Activated CD8-positive, alpha-beta T cell treated with anti-CD3 and anti-CD28 coated beads for 36 hours (primary cell): Measurements from ENCODE around the gene PTPRN2. TPM values are rescaled to one million over a fixed set of nuclear protein-coding genes. Genes with fewer than 3 reads are reported as not detected.

Experiments
- ATAC-seq: fragments of 200-7000 bp; cut with Tn5 transposase; one replicate; pipeline ENCODE4 v1.10.0; 2021; ENCODE audit warnings: mild to moderate bottlenecking, moderate library complexity
- CTCF ChIA-PET: fragments of 350-600 bp; sonication (Branson Sonifier 250); formaldehyde crosslinking; loops from one replicate; lab custom pipeline; 2021; ENCODE audit warnings: antibody characterized with exemption; lab: Charles Lee
- POLR2A ChIA-PET: fragments of 350-600 bp; sonication (Branson Sonifier 250); formaldehyde crosslinking; loops from one replicate; lab custom pipeline; 2021; ENCODE audit warnings: antibody characterized with exemption; lab: Charles Lee
- DNase-seq: peaks from one replicate; pipeline ENCODE4 v3.0.0-alpha.2; 2020
- H3K27ac Mint-ChIP-seq: one replicate; pipeline ENCODE4 v1.8.0; 2021; ENCODE audit warnings: mild to moderate bottlenecking, mixed read lengths
- H3K27me3 Mint-ChIP-seq: one replicate; pipeline ENCODE4 v1.8.0; 2021; ENCODE audit warnings: mixed read lengths
- H3K36me3 Mint-ChIP-seq: one replicate; pipeline ENCODE4 v1.8.0; 2021; ENCODE audit warnings: low read depth, mixed read lengths
- H3K4me1 Mint-ChIP-seq: one replicate; pipeline ENCODE4 v1.8.0; 2021; ENCODE audit warnings: low read depth, mixed read lengths
- H3K4me3 Mint-ChIP-seq: one replicate; pipeline ENCODE4 v1.8.0; 2021; ENCODE audit warnings: mild to moderate bottlenecking, moderate library complexity, mixed read lengths
- H3K9me3 Mint-ChIP-seq: one replicate; pipeline ENCODE4 v1.8.0; 2021; ENCODE audit warnings: mixed read lengths
- CTCF ChIP-seq: fragments of 200-600 bp; IDR thresholded peaks from one replicate; pipeline ENCODE4 v1.8.0; 2022; ENCODE audit warnings: antibody characterized with exemption, mild to moderate bottlenecking
- intact Hi-C: fragments of 100-400 bp; cut with micrococcal nuclease; formaldehyde crosslinking; loops from one replicate; pipeline ENCODE4 v1.10.0; 2022
- total RNA-seq, 2 experiments: library from RNA; stranded (reverse); gene quantifications; one replicate each; pipeline ENCODE4 v1.2.3, GENCODE V29; 2021

PTPRN2 gene
- total RNA-seq, 2 experiments from 2014 or later, result 0.49 to 0.65 TPM

GRCh38 chr7:157973971-157974677, 613.5 kb downstream of the PTPRN2 start:
- H3K27me3 Mint-ChIP-seq, result no peaks in the 10 kb centered on the region
- H3K4me3 Mint-ChIP-seq, result no peak overlapping the region
- ATAC-seq (no peak), DNase-seq (no peak)
- CTCF ChIA-PET, result no interaction called here
- intact Hi-C loops, result no loop called here
- H3K4me1 Mint-ChIP-seq, result no peaks in the 10 kb centered on the region
- H3K27ac Mint-ChIP-seq, result no peak overlapping the region
- peaks cover 4% of the 10 kb centered on the region for H3K36me3 Mint-ChIP-seq
- TF ChIP-seq CTCF, result no peak
- H3K9me3 Mint-ChIP-seq, result peaks cover 19% of the 10 kb centered on the region
- POLR2A ChIA-PET, result no interaction called here

GRCh38 chr7:157972914-157973313, 614.7 kb downstream of the PTPRN2 start:
- H3K4me3 Mint-ChIP-seq, result no peak overlapping the region
- ChIA-PET CTCF (no interaction called here), POLR2A (no interaction called here)
- H3K9me3 Mint-ChIP-seq, result peaks cover 19% of the 10 kb centered on the region
- no peaks in the 10 kb centered on the region for H3K27me3 Mint-ChIP-seq
- TF ChIP-seq CTCF, result no peak
- H3K27ac Mint-ChIP-seq, result no peak overlapping the region
- ATAC-seq, result no peak
- peaks cover 4% of the 10 kb centered on the region for H3K36me3 Mint-ChIP-seq
- intact Hi-C loops, result no loop called here
- no peak for DNase-seq
- no peaks in the 10 kb centered on the region for H3K4me1 Mint-ChIP-seq

GRCh38 chr7:157971501-157971900, 616.1 kb downstream of the PTPRN2 start:
- CTCF ChIA-PET, result no interaction called here
- TF ChIP-seq CTCF, result no peak

GRCh38 chr7:157970744-157971143, 616.9 kb downstream of the PTPRN2 start:
- no peak for TF ChIP-seq CTCF
- Mint-ChIP-seq H3K27ac (no peak overlapping the region), H3K27me3 (no peaks in the 10 kb centered on the region), H3K9me3 (peaks cover 19% of the 10 kb centered on the region), H3K4me3 (no peak overlapping the region), H3K4me1 (no peaks in the 10 kb centered on the region), H3K36me3 (peaks cover 4% of the 10 kb centered on the region)
- ATAC-seq (no peak), DNase-seq (no peak)
- intact Hi-C loops, result no loop called here
- ChIA-PET CTCF (no interaction called here), POLR2A (no interaction called here)

More at GRCh38 chr7:157971501-157971900, 616.1 kb downstream of the PTPRN2 start:
- no peak for ATAC-seq
- Mint-ChIP-seq H3K4me3 (no peak overlapping the region), H3K27me3 (no peaks in the 10 kb centered on the region), H3K4me1 (no peaks in the 10 kb centered on the region), H3K36me3 (peaks cover 4% of the 10 kb centered on the region), H3K27ac (no peak overlapping the region), H3K9me3 (peaks cover 19% of the 10 kb centered on the region)
- DNase-seq, result no peak
- intact Hi-C loops, result no loop called here
- POLR2A ChIA-PET, result no interaction called here

GRCh38 chr7:157969995-157970394, 617.6 kb downstream of the PTPRN2 start:
- ChIA-PET POLR2A (no interaction called here), CTCF (no interaction called here)
- no peak overlapping the region for H3K4me3 Mint-ChIP-seq
- no peak overlapping the region for H3K27ac Mint-ChIP-seq
- TF ChIP-seq CTCF, result no peak
- intact Hi-C loops, result no loop called here
- no peaks in the 10 kb centered on the region for H3K4me1 Mint-ChIP-seq
- peaks cover under 1% of the 10 kb centered on the region for H3K36me3 Mint-ChIP-seq
- ATAC-seq (no peak), DNase-seq (no peak)
- peaks cover 12% of the 10 kb centered on the region for H3K9me3 Mint-ChIP-seq
- H3K27me3 Mint-ChIP-seq, result no peaks in the 10 kb centered on the region
